Measurements from ENCODE around the gene PRKCB. TPM values are rescaled to one million over a fixed set of nuclear protein-coding genes. Genes with fewer than 3 reads are reported as not detected.

Gene PRKCB
- total and polyA plus RNA-seq, 12 donors, result 0.30 to 8.8 (median 1.1) TPM

- no peaks in the 10 kb centered on the region for H3K27me3 ChIP-seq
- peaks cover 0 to 4% (median 0%) of the 10 kb centered on the region in 9 donors for H3K4me1 ChIP-seq
- intact Hi-C loops (cut with DNase I), result loop anchor here in 1 of 10 donors (10.0 kb wide), 1 partner anchor 63 kb away; no protein-coding TSS in a partner anchor
- no peaks in the 10 kb centered on the region for H3K9me3 ChIP-seq
- WGBS, 2 donors, result 71 to 72% methylated on average over 3 of the region's 3 CpGs
- no peak overlapping the region for H3K4me3 ChIP-seq
- no peak for TF ChIP-seq CTCF (IDR thresholded peaks at IDR 0.05)
- DNase-seq (no peak), ATAC-seq (no peak)
- no peak overlapping the region for H3K27ac ChIP-seq
- H3K36me3 ChIP-seq, result peaks cover 0 to 20% (median 0%) of the 10 kb centered on the region in 9 donors
These were observed 381.7 kb downstream of the PRKCB start for GRCh38 chr16:24217461-24217860.

DNA sequence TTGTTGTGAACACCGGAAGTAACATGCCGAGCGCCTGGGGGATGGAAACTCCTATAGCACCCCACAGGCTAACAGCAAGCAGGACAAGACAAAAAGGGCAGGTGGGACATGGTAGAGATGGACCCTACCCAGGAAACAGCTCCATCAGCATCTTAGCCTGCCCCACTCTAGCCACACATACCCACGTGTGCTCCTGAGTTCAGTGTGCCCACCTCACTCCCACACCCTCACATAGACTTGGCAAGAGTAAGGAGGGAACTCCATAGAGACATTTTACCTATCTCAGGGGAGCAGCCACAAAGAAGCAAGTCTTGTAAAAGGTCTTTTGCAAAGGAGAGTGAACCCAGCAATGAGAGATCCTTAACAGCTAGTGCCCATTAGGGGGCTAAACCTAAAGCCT lies 382.5 kb downstream of the PRKCB start:
- DNase-seq (no peak), ATAC-seq (no peak)
- H3K9me3 ChIP-seq, result peaks cover 0 to 5% (median 0%) of the 10 kb centered on the region in 11 donors
- no peaks in the 10 kb centered on the region for H3K27me3 ChIP-seq
- intact Hi-C loops (cut with DNase I), result loop anchor here in 1 of 10 donors (10.0 kb wide), 1 partner anchor 63 kb away; no protein-coding TSS in a partner anchor
- peaks cover 0 to 4% (median 0%) of the 10 kb centered on the region in 9 donors for H3K4me1 ChIP-seq
- no peak overlapping the region for H3K4me3 ChIP-seq
- no peak for TF ChIP-seq CTCF (IDR thresholded peaks at IDR 0.05)
- H3K27ac ChIP-seq, result no peak overlapping the region
- 90 to 93% methylated on average over 4 of the region's 4 CpGs for WGBS, 2 donors
- H3K36me3 ChIP-seq, result peaks cover 0 to 20% (median 0%) of the 10 kb centered on the region in 9 donors

- 75 to 78% methylated on average over 2 of the region's 2 CpGs for WGBS, 2 donors
- intact Hi-C loops (cut with DNase I), result no loop called here
These were observed 385.4 kb downstream of the PRKCB start for GRCh38 chr16:24221219-24221618.

DNA sequence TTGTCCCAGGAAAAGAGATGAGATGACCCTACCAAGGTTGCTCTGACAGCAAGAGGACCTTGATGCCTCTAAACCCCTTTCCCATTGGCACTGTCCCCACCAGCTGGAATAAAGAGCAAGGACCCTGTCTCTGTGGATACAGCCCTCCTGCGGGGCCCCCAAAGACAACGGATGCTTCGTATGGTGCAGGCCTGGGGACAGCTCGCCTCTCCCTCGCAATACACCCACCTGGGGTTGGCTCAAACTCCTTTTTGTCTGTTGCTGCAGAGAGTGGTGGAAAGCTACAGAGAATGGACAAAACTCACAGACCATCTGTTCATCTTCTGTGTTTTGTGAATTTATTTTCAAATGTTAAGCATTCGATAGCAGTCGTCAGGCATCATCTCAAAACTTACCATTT lies 392.7 kb downstream of the PRKCB start:
- WGBS, 2 donors, result 87 to 94% methylated on average over 7 of the region's 7 CpGs
- Histone ChIP-seq H3K4me3 (no peak overlapping the region), H3K9me3 (peaks cover 0 to 6% (median 0%) of the 10 kb centered on the region in 11 donors), H3K27ac (no peak overlapping the region), H3K4me1 (no peaks in the 10 kb centered on the region), H3K27me3 (peaks cover 0 to 6% (median 0%) of the 10 kb centered on the region in 7 donors), H3K36me3 (no peaks in the 10 kb centered on the region)
- DNase-seq, result no peak
- no peak for ATAC-seq
- no peak for TF ChIP-seq CTCF (IDR thresholded peaks at IDR 0.05)
- intact Hi-C loops (cut with DNase I), result no loop called here

More at GRCh38 chr16:24221219-24221618, 385.4 kb downstream of the PRKCB start:
- DNase-seq (no peak), ATAC-seq (peak in 4 of 8 donors; percentile 29 to 88 (median 48))
- peaks cover 0 to 6% (median 0%) of the 10 kb centered on the region in 11 donors for H3K9me3 ChIP-seq
- H3K36me3 ChIP-seq, result peaks cover 0 to 5% (median 0%) of the 10 kb centered on the region in 9 donors
- no peaks in the 10 kb centered on the region for H3K27me3 ChIP-seq
- H3K27ac ChIP-seq, result no peak overlapping the region
- H3K4me3 ChIP-seq, result no peak overlapping the region
- H3K4me1 ChIP-seq, result peaks cover 0 to 4% (median 0%) of the 10 kb centered on the region in 9 donors
- no peak for TF ChIP-seq CTCF (IDR thresholded peaks at IDR 0.05)
